Breast epithelium (tissue), 4 donors: Measurements from ENCODE around the gene CDH10. TPM values are rescaled to one million over a fixed set of nuclear protein-coding genes. Genes with fewer than 3 reads are reported as not detected.

Source experiments
- DNase-seq, 2 donors: peaks; one replicate each; pipeline ENCODE4 v3.0.0-alpha.2; 2019; ENCODE audit warnings: low spot score in 2 of 2
- H3K27ac ChIP-seq, 2 donors: fragments of 200-600 bp; sonication (generic) in 1 of 2; one replicate each; pipeline ENCODE4 v1.5.1; 2016 to 2019; ENCODE audit warnings: mild to moderate bottlenecking in 1 of 2
- H3K27me3 ChIP-seq, 2 donors: fragments of 200-600 bp; sonication (generic) in 1 of 2; one replicate each; pipeline versions ENCODE4 v1.5.1 to v1.6.0; 2017 to 2019; ENCODE audit warnings: control low read depth in 1 of 2, mild to moderate bottlenecking in 1 of 2
- H3K36me3 ChIP-seq: fragments of 200-600 bp; one replicate; pipeline ENCODE4 v1.5.1; 2019
- H3K4me1 ChIP-seq, 2 donors: fragments of 200-600 bp; sonication (generic); one replicate each; pipeline ENCODE4 v1.5.1; 2016 to 2019; ENCODE audit warnings: control low read depth in 1 of 2
- H3K4me3 ChIP-seq, 3 donors: fragments of 200-600 bp; sonication (generic); 1 replicate in 2 of 3; 2 replicates in 1 of 3; pipeline ENCODE4 v1.5.1; 2016 to 2019; ENCODE audit warnings: mild to moderate bottlenecking in 3 of 3, moderate library complexity in 2 of 3
- H3K9me3 ChIP-seq, 2 donors: fragments of 200-600 bp; sonication (generic) in 1 of 2; one replicate each; pipeline ENCODE4 v1.5.1; 2016 to 2019; ENCODE audit warnings: control low read depth in 1 of 2
- POLR2A ChIP-seq: fragments of 450-650 bp; IDR thresholded peaks from one replicate; pipeline ENCODE4 v1.6.1; 2016; ENCODE audit warnings: antibody characterized with exemption, mild to moderate bottlenecking, moderate library complexity
- POLR2AphosphoS5 ChIP-seq, 3 donors: sonication (generic); formaldehyde crosslinking; IDR thresholded peaks; one replicate each; pipeline ENCODE4 v1.6.1; 2017; ENCODE audit warnings: antibody characterized with exemption in 3 of 3
- intact Hi-C: fragments of 100-400 bp; cut with DNase I; formaldehyde crosslinking; loops from one replicate; pipeline ENCODE4 v1.15.1; 2023; ENCODE audit warnings: low total_unique reads
- total RNA-seq, 3 donors: library from RNA; depleted of rRNA; stranded (reverse); fragments of >200 nt; gene quantifications; one replicate each; pipeline ENCODE4 v1.1.0, GENCODE V29; 2016
- TF ChIP-seq, protein P1 (sequence below), 3 donors: fragments of 450-650 bp; IDR thresholded peaks; one replicate each; pipeline ENCODE4 v1.5.1; 2016 to 2017; ENCODE audit warnings: antibody characterized with exemption in 3 of 3, mild to moderate bottlenecking in 3 of 3, moderate library complexity in 3 of 3

The CDH10 gene
- total RNA-seq, 3 donors from 2014 or later, result not detected

DNA sequence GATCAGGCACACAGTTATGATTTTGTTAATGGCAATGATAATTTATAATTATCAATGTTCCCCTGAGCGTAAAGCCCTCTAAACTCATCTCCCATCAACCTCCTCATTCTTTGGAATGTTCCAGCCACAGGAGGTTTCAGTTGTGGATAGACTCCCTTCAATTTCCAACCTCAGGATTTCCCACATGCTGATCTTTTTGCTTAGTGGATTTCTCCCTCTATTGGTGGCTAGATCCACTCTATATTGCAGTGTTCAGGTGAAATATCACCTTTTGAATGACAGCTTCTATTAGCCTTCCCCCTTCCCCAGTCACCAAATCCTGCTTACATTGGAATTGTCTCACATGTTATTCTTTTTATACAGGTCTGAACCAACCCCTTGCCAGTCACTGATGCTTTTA lies 113.9 kb downstream of the CDH10 start:
- intact Hi-C loops, result no loop called here
- no peaks in the 10 kb centered on the region for H3K27me3 ChIP-seq
- TF ChIP-seq POLR2A (no peak), POLR2AphosphoS5 (IDR thresholded peaks at IDR 0.05) (no peak)
- TF ChIP-seq, protein P1, sequence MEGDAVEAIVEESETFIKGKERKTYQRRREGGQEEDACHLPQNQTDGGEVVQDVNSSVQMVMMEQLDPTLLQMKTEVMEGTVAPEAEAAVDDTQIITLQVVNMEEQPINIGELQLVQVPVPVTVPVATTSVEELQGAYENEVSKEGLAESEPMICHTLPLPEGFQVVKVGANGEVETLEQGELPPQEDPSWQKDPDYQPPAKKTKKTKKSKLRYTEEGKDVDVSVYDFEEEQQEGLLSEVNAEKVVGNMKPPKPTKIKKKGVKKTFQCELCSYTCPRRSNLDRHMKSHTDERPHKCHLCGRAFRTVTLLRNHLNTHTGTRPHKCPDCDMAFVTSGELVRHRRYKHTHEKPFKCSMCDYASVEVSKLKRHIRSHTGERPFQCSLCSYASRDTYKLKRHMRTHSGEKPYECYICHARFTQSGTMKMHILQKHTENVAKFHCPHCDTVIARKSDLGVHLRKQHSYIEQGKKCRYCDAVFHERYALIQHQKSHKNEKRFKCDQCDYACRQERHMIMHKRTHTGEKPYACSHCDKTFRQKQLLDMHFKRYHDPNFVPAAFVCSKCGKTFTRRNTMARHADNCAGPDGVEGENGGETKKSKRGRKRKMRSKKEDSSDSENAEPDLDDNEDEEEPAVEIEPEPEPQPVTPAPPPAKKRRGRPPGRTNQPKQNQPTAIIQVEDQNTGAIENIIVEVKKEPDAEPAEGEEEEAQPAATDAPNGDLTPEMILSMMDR (IDR thresholded peaks at IDR 0.05), result no peak
- no peaks in the 10 kb centered on the region for H3K36me3 ChIP-seq
- H3K9me3 ChIP-seq, result no peaks in the 10 kb centered on the region
- H3K4me1 ChIP-seq, result no peaks in the 10 kb centered on the region
- no peak for DNase-seq
- H3K27ac ChIP-seq, result no peak overlapping the region
- H3K4me3 ChIP-seq, result no peak overlapping the region

GRCh38 chr5:24525414-24525813 lies 119.4 kb downstream of the CDH10 start:
- H3K27ac ChIP-seq, result no peak overlapping the region
- peaks cover 7% of the 10 kb centered on the region for H3K36me3 ChIP-seq
- no peak for DNase-seq
- no peaks in the 10 kb centered on the region for H3K4me1 ChIP-seq
- H3K27me3 ChIP-seq, result no peaks in the 10 kb centered on the region
- no peaks in the 10 kb centered on the region for H3K9me3 ChIP-seq
- H3K4me3 ChIP-seq, result no peak overlapping the region
- TF ChIP-seq POLR2AphosphoS5 (IDR thresholded peaks at IDR 0.05), result no peak
- no peak for TF ChIP-seq POLR2A
- TF ChIP-seq, protein P1 (IDR thresholded peaks at IDR 0.05), result no peak
- intact Hi-C loops, result no loop called here

DNA sequence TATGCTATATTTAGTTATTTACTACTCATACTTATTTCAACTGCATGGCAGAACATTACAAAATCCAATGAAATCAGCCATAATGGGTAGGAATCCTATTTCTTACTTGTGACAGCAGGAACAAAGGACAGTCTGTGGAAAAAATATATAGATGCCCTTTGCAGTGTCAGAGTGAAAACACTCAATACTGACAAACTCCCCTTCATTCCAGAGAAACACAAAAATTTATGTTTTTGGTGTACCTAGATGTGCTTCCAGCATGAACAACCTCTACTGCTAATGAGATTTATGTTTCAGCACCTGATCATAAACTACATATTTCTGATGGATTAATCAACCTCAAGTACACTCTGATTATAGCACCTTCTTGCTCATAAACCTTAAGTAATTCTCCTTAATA lies 132.4 kb downstream of the CDH10 start:
- no peaks in the 10 kb centered on the region for H3K36me3 ChIP-seq
- DNase-seq, result no peak
- intact Hi-C loops, result no loop called here

GRCh38 chr5:24510523-24510988 lies 134.2 kb downstream of the CDH10 start:
- no peaks in the 10 kb centered on the region for H3K27me3 ChIP-seq
- TF ChIP-seq POLR2A, result no peak
- TF ChIP-seq, protein P1 (IDR thresholded peaks at IDR 0.05), result no peak
- no peak for TF ChIP-seq POLR2AphosphoS5 (IDR thresholded peaks at IDR 0.05)
- no peaks in the 10 kb centered on the region for H3K9me3 ChIP-seq
- H3K4me1 ChIP-seq, result no peaks in the 10 kb centered on the region
- DNase-seq, result no peak
- no peaks in the 10 kb centered on the region for H3K36me3 ChIP-seq
- H3K27ac ChIP-seq, result no peak overlapping the region
- H3K4me3 ChIP-seq, result no peak overlapping the region
- intact Hi-C loops, result no loop called here

More for the DNA sequence above, 132.4 kb downstream of the CDH10 start:
- H3K27ac ChIP-seq, result no peak overlapping the region
- H3K4me1 ChIP-seq, result no peaks in the 10 kb centered on the region
- TF ChIP-seq, protein P1 (IDR thresholded peaks at IDR 0.05), result no peak
- TF ChIP-seq POLR2AphosphoS5 (IDR thresholded peaks at IDR 0.05), result no peak
- no peak for TF ChIP-seq POLR2A
- no peaks in the 10 kb centered on the region for H3K27me3 ChIP-seq
- H3K9me3 ChIP-seq, result no peaks in the 10 kb centered on the region
- no peak overlapping the region for H3K4me3 ChIP-seq

DNA sequence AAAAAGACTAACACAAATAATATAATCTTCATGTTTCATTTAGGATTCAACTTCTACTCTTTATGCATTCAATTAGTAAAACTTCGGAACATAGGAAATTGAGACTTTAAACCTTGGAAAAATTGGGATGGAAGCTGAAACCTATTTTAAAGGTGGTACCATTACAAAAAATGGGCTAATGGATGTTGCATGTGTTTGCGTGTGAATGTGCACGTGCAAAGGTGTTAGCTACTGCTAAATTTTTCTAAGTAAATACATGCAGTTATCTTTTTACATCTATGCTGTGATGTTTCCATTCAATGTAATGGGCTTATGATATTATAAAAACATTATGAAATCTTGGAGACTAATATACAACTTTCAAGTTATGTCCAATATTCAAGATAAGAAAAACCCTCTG lies 134.8 kb downstream of the CDH10 start:
- H3K27ac ChIP-seq, result no peak overlapping the region
- no peak overlapping the region for H3K4me3 ChIP-seq
- no peaks in the 10 kb centered on the region for H3K9me3 ChIP-seq
- no peak for TF ChIP-seq POLR2AphosphoS5 (IDR thresholded peaks at IDR 0.05)
- TF ChIP-seq, protein P1 (IDR thresholded peaks at IDR 0.05), result no peak
- TF ChIP-seq POLR2A, result no peak
- intact Hi-C loops, result no loop called here
- no peaks in the 10 kb centered on the region for H3K27me3 ChIP-seq
- H3K4me1 ChIP-seq, result no peaks in the 10 kb centered on the region
- no peaks in the 10 kb centered on the region for H3K36me3 ChIP-seq
- DNase-seq, result no peak
